Measurements from ENCODE around the gene MCAM. TPM values are rescaled to one million over a fixed set of nuclear protein-coding genes. Genes with fewer than 3 reads are reported as not detected.

Gene MCAM, protein sequence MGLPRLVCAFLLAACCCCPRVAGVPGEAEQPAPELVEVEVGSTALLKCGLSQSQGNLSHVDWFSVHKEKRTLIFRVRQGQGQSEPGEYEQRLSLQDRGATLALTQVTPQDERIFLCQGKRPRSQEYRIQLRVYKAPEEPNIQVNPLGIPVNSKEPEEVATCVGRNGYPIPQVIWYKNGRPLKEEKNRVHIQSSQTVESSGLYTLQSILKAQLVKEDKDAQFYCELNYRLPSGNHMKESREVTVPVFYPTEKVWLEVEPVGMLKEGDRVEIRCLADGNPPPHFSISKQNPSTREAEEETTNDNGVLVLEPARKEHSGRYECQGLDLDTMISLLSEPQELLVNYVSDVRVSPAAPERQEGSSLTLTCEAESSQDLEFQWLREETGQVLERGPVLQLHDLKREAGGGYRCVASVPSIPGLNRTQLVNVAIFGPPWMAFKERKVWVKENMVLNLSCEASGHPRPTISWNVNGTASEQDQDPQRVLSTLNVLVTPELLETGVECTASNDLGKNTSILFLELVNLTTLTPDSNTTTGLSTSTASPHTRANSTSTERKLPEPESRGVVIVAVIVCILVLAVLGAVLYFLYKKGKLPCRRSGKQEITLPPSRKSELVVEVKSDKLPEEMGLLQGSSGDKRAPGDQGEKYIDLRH
- total RNA-seq = 216 and 225 TPM in 2 replicates

DNA sequence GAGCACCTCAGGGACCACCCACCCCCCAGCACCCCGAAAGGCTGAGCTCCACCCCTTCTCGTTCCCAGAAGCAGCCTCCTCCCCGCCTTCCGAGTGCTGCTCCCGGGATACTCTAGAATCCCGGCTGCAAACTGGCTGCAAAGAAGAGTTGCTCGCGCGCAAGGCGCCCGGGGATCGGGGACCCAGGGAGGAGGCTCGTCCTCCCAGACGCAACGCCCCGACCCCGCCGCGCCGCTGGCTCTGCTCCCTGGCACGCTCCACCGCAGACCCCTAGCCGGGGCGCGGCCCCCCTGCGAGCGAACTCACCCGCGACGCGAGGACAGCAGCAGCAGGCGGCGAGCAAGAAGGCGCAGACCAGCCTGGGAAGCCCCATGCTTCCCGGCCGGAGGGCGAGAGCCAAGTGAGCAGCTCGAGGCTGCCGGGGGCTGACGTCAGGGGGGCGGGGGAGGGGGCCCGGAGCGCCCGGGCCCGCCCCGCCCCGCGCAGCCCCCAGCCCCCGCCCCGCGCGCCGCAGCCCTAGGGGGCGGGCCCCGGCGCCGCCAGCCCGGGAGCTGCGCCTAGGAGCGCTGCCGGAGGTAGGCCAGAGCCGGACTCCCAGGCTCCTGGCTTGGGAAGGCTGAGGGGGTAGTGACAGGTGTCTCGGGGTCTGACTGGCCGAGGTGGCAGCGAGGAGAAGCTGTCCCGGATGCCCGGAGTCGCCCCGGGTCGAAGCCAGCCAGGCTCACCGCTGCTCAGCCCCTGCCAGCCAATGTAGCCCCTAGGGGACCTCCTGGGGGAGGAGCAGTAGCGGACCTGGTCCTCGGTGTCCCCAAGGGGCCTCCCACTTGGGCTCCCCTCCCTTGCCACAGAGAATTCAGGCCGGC lies at the start of gene MCAM:
Gene MCAM, minus strand, starts transcription at position 402 of the 863 bp plus-strand sequence. Its CDS starts 29 bp downstream, at position 373.

DNA sequence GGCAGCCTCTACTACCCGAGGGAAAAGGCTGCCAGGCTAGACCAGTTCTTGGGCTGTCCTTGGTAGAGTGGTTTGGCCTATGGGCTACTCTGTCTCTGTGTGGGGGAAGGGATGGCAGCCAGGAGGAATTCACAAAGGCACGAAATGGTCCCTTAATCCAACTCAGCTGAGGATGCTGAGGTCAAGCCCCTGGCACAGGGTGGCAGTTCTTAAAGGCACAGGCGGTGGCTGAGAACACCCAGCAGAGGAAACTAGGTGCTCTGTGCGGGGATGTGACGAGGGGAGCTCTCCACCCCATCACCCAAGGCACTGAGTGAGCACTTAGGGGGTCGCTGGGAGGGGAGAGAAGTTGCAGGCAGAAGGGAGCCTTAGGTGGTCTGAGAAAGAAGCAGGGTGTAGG lies 29.7 kb upstream of the MCAM start, which contains the start of gene MFRP:
Gene MFRP, minus strand, starts transcription at position 101 of the 400 bp plus-strand sequence. CDS start 192 bp downstream, outside the sequence.

DNA sequence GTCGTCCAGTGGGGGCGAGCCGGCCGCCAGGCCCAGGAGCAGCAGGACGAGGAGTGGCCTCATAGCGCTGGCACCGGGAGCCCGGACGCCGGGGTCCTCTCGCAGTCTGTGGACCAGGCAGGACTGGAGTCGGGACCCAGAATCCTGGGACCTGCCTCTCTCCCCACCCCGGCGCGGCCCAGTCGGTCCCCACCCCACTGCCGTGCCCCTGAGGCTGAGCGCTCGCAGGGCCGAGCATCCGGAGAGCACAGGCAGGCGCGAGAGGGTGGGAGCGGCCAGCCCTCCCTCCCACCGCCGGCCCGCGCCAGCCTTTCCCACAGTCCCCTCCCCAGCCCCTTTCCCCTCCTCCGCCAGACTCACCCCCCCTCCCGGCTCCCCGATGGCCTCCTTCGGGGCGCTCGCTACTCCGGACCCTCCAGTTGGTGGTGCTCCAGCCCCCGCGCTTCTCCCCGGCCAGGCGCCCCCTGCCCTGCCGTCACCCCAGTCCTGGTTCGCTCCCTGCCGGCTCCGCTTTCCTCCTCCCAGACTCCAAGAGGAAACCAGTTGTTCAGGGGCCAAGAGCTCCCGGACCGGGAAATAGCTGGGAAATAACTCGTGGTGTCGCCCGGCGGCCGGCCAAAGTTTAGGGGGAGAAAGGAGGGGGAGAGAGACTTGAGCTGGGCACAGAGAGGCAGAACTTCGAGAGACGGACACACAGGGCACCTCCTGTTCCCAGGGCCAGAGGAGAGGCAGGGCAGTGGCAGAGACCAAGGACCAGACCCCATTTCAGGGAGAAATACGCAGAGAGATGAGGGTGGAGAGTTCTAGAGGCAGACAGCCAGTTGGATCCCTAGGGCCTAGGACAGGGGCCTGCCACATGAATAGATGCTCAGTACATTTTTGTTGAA lies 23.6 kb upstream of the MCAM start, which contains the start of gene C1QTNF5:
Gene C1QTNF5, minus strand, starts transcription at position 549 of the 887 bp plus-strand sequence. Its CDS starts 486 bp downstream, at position 63.

DNA sequence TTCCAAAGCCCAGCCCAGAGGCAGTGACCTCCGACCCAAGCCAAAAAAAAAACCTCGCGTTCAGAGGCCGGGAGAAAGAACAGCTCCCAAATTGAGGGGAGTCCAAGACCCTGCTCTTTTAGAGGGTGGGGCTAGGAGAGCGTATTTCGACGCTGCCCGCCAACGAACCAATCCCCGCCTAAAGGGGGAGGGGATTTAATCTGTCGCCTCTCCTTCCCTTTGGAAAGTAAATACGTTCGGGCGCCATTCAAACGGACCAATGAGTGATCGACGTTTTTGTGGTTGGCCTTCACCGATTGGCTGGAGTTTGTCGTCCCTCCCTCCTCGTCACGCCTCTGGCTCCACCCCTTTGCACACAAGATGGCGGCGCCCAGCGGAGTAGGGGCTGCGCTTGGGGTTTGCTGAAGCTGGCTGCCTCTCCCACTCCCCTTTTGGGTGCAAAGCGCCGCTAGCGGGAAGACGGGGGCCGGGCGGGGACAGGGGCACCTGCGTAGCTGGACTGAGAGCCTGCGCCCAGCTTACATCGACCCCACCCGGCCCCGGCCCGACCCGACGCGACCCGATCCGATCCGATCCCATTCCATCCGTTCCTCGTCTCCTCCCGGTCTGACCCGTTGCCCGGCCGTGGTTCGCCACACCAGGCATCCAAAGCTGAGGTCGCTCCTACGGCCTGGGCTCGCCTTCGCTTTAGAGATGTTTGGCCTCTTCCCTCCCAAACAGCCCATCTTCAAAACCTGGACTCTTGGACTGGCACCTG lies 17.4 kb upstream of the MCAM start, which contains the start of gene RNF26:
Gene RNF26, plus strand, starts transcription at position 354 of the 757 bp plus-strand sequence. CDS start 596 bp downstream, outside the sequence.

Other genes with a start within 250 kb of the MCAM start
- 19.5 and 20.4 TPM in 2 replicates for gene VPS11, start 249.3 kb downstream of the MCAM start, total RNA-seq
- 41.4 and 51.0 TPM in 2 replicates for gene HMBS, start 232.2 kb downstream of the MCAM start, total RNA-seq
- 31.3 and 32.2 TPM in 2 replicates for gene DPAGT1, start 215.3 kb downstream of the MCAM start, total RNA-seq
- gene C2CD2L, start 209.8 kb downstream of the MCAM start, total RNA-seq = 5.6 and 6.0 TPM in 2 replicates
- gene HINFP, start 195.6 kb downstream of the MCAM start, total RNA-seq = 10.1 and 15.5 TPM in 2 replicates
- gene ABCG4, start 168.1 kb downstream of the MCAM start, total RNA-seq = 0.26 and 0.72 TPM in 2 replicates
- gene NLRX1, start 148.4 kb downstream of the MCAM start, total RNA-seq = 8.5 and 8.9 TPM in 2 replicates
- not detected in 2 replicates for gene NHERF4, start 131.7 kb downstream of the MCAM start, total RNA-seq
- 15.8 and 16.5 TPM in 2 replicates for gene CBL, start 110.8 kb downstream of the MCAM start, total RNA-seq
- gene RNF26, start 17.4 kb upstream of the MCAM start, total RNA-seq = 21.7 and 24.7 TPM in 2 replicates
- 11.9 and 37.4 TPM in 2 replicates for gene C1QTNF5, start 23.8 kb upstream of the MCAM start, total RNA-seq
- 0.08 TPM in 1 of 2 replicates, not detected in the other for gene MFRP, start 29.6 kb upstream of the MCAM start, total RNA-seq
- gene USP2, start 64.6 kb upstream of the MCAM start, total RNA-seq = 0.26 and 0.40 TPM in 2 replicates
- gene THY1, start 106.0 kb upstream of the MCAM start, total RNA-seq = 57.8 and 249 TPM in 2 replicates

All from epithelial cell of alveolus of lung (primary cell).